Dedifferentiated amniotic fluid mesenchymal stem cell (primary cell): Measurements from ENCODE around the gene PARVA.
"Not testable (repeated sequence)": the region's sequence is repeated elsewhere in the genome, so short reads cannot be mapped to it uniquely, and the experiment has no call there.

Experiments used
- DNase-seq: peaks from one replicate; pipeline ENCODE4 v3.0.0-alpha.2; 2016; ENCODE audit errors: extremely low spot score

Gene PARVA

GRCh38 chr11:12497431-12497830 lies 120.1 kb downstream of the PARVA start:
- no peak for DNase-seq

GRCh38 chr11:12499071-12499470 lies 121.7 kb downstream of the PARVA start:
- no peak for DNase-seq

- DNase-seq = no peak
These were observed 124.7 kb downstream of the PARVA start for GRCh38 chr11:12502046-12502445.

- no peak for DNase-seq
These were observed 125.7 kb downstream of the PARVA start for GRCh38 chr11:12503039-12503484.

GRCh38 chr11:12503886-12504285 lies 126.5 kb downstream of the PARVA start:
- no peak for DNase-seq

GRCh38 chr11:12505183-12505582 lies 127.8 kb downstream of the PARVA start:
- no peak for DNase-seq

- no peak for DNase-seq
These were observed 129.1 kb downstream of the PARVA start for GRCh38 chr11:12506404-12506921.

GRCh38 chr11:12507391-12507790 lies 130.0 kb downstream of the PARVA start:
- DNase-seq = no peak

- DNase-seq = peak; percentile 86
These were observed 130.9 kb downstream of the PARVA start for GRCh38 chr11:12508151-12508751.

- no peak for DNase-seq
These were observed 132.0 kb downstream of the PARVA start for GRCh38 chr11:12509371-12509770.

GRCh38 chr11:12512132-12512531 lies 134.8 kb downstream of the PARVA start:
- DNase-seq = no peak

GRCh38 chr11:12512826-12513395 lies 135.5 kb downstream of the PARVA start:
- DNase-seq = no peak

- no peak for DNase-seq
These were observed 139.2 kb downstream of the PARVA start for GRCh38 chr11:12516387-12517105.

- no peak for DNase-seq
These were observed 139.9 kb downstream of the PARVA start for GRCh38 chr11:12517306-12517705.

- no peak for DNase-seq
These were observed 140.4 kb downstream of the PARVA start for GRCh38 chr11:12517741-12518140.

- DNase-seq = no peak
These were observed 141.4 kb downstream of the PARVA start for GRCh38 chr11:12518606-12519385.

- no peak for DNase-seq
These were observed 142.7 kb downstream of the PARVA start for GRCh38 chr11:12520054-12520453.

- not testable (repeated sequence) for DNase-seq
These were observed 143.2 kb downstream of the PARVA start for GRCh38 chr11:12520576-12520975.

GRCh38 chr11:12523180-12523924 lies 146.0 kb downstream of the PARVA start:
- no peak for DNase-seq

- DNase-seq = no peak
These were observed 147.5 kb downstream of the PARVA start for GRCh38 chr11:12524865-12525264.

GRCh38 chr11:12525466-12526055 lies 148.2 kb downstream of the PARVA start:
- no peak for DNase-seq
